Neuronal stem cell (in vitro differentiated cells): ENCODE data around the gene SNCB.
A peak's percentile ranks its signal among the peaks of the same experiment; 100 is the strongest.

Experiments
- DNase-seq: peaks from one replicate; pipeline ENCODE4 v3.0.0-alpha.2; 2013; ENCODE audit warnings: low spot score
- H2AFZ ChIP-seq: one replicate; pipeline ENCODE4 v1.6.1; 2013; ENCODE audit warnings: mild to moderate bottlenecking, low read length, inconsistent platforms
- H2AK5ac ChIP-seq: 2 replicates; pipeline ENCODE4 v1.6.1; 2013; ENCODE audit warnings: low read depth, mild to moderate bottlenecking, inconsistent platforms, low read length, moderate library complexity, mixed read lengths
- H2BK120ac ChIP-seq: 2 replicates; pipeline ENCODE4 v1.6.1; 2013; ENCODE audit warnings: low read depth, mild to moderate bottlenecking, inconsistent platforms, low read length, moderate library complexity, mixed read lengths
- H2BK12ac ChIP-seq: one replicate; pipeline ENCODE4 v1.6.1; 2013; ENCODE audit warnings: low read length, inconsistent platforms
- H2BK15ac ChIP-seq: 2 replicates; pipeline ENCODE4 v1.6.1; 2013; ENCODE audit warnings: mild to moderate bottlenecking, low read length, inconsistent platforms, mixed read lengths
- H2BK5ac ChIP-seq: one replicate; pipeline ENCODE4 v1.6.1; 2013; ENCODE audit warnings: inconsistent platforms, mild to moderate bottlenecking, low read length, moderate library complexity
- H3K14ac ChIP-seq: one replicate; pipeline ENCODE4 v1.6.1; 2013; ENCODE audit warnings: low read length, inconsistent platforms
- H3K18ac ChIP-seq: 2 replicates; pipeline ENCODE4 v1.6.1; 2013; ENCODE audit warnings: low read length, inconsistent platforms
- H3K23ac ChIP-seq: 2 replicates; pipeline ENCODE4 v1.6.1; 2013; ENCODE audit warnings: low read depth, mild to moderate bottlenecking, mixed read lengths, low read length, inconsistent platforms; ENCODE audit not compliant: poor library complexity
- H3K27ac ChIP-seq: replicated peaks from 3 replicates; pipeline ENCODE4 v1.5.1; 2013; ENCODE audit warnings: low read length, inconsistent platforms
- H3K27me3 ChIP-seq, 3 experiments: 2 replicates each; pipeline ENCODE4 v1.6.1; 2013; ENCODE audit warnings: low read length in 3 of 3, mild to moderate bottlenecking in 2 of 3, inconsistent platforms in 1 of 3, low read depth in 1 of 3, mixed read lengths in 1 of 3, moderate library complexity in 1 of 3; ENCODE audit not compliant: control insufficient read depth in 3 of 3, insufficient read depth in 3 of 3
- H3K36me3 ChIP-seq, 2 donors: replicated peaks in 1 of 2; 2 replicates each; pipeline ENCODE4 v1.6.1; 2013; ENCODE audit warnings: low read length in 2 of 2; ENCODE audit not compliant: control insufficient read depth in 2 of 2, insufficient read depth in 2 of 2
- H3K4ac ChIP-seq: 2 replicates; pipeline ENCODE4 v1.6.1; 2013; ENCODE audit warnings: inconsistent platforms, mild to moderate bottlenecking, low read length, moderate library complexity
- H3K4me1 ChIP-seq, 2 donors: 1 replicate in 1 of 2; 2 replicates in 1 of 2; pipeline ENCODE4 v1.6.1; 2013; ENCODE audit warnings: low read length in 2 of 2, low read depth in 1 of 2; ENCODE audit not compliant: control insufficient read depth in 2 of 2, insufficient read depth in 1 of 2
- H3K4me2 ChIP-seq: one replicate; pipeline ENCODE4 v1.6.1; 2013; ENCODE audit warnings: mild to moderate bottlenecking, low read length, inconsistent platforms; ENCODE audit not compliant: insufficient read depth, poor library complexity, severe bottlenecking
- H3K4me3 ChIP-seq, 2 donors: 2 replicates each; pipeline ENCODE4 v1.5.1; 2013; ENCODE audit warnings: low read length in 2 of 2, mild to moderate bottlenecking in 2 of 2, inconsistent platforms in 1 of 2, moderate library complexity in 1 of 2
- H3K79me1 ChIP-seq: one replicate; pipeline ENCODE4 v1.6.1; 2013; ENCODE audit warnings: low read depth, mild to moderate bottlenecking, inconsistent platforms, low read length, moderate library complexity
- H3K9ac ChIP-seq: one replicate; pipeline ENCODE4 v1.6.1; 2013; ENCODE audit warnings: mild to moderate bottlenecking, low read depth, low read length, inconsistent platforms; ENCODE audit not compliant: poor library complexity
- H3K9me3 ChIP-seq, 2 donors: replicated peaks in 1 of 2; 2 replicates each; pipeline versions ENCODE3 to v1.6.1; 2013; ENCODE audit warnings: low read length in 2 of 2, mild to moderate bottlenecking in 2 of 2, inconsistent platforms in 1 of 2, low read depth in 1 of 2, mixed read lengths in 1 of 2, moderate library complexity in 1 of 2; ENCODE audit not compliant: control insufficient read depth in 2 of 2, insufficient read depth in 1 of 2
- H4K8ac ChIP-seq: one replicate; pipeline ENCODE4 v1.6.1; 2013; ENCODE audit warnings: low read depth, mild to moderate bottlenecking, inconsistent platforms, low read length, moderate library complexity
- H4K91ac ChIP-seq: one replicate; pipeline ENCODE4 v1.6.1; 2013; ENCODE audit warnings: low read length, low read depth, mild to moderate bottlenecking, inconsistent platforms; ENCODE audit not compliant: poor library complexity
- WGBS, 2 donors: extraction: QIAGEN DNeasy Blood & Tissue Kit; methylation state at CpG; one replicate each; pipeline ENCODE4 v1.1.7; 2013; ENCODE audit warnings: missing lambda C conversion rate in 2 of 2, mixed read lengths in 1 of 2; ENCODE audit not compliant: insufficient read length in 2 of 2, insufficient replicate concordance in 1 of 2; ENCODE audit errors: extremely low coverage in 2 of 2; 5-methylcytosine and 5-hydroxymethylcytosine counted together

Gene SNCB

DNA sequence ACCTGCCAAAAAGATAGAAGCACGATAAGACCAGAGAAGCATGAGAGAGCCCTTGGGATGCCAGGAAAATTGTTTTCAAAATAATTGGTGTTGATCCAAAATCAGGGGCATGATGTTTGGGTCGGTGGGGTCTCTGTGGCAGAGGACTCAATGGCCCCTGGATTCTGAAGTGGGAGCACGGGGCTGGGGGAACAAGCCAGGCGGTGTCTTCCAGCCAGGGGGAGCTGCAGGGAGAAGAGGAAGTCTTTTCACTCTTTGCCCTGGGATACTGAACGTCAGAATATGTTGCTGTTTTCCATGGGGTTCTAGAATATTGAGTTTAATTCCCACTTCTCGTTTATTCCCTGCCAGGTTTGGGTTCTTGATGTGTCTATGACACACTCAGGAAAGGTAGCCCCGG, 37.3 kb upstream of the SNCB start:
- no peak for DNase-seq
- no peak overlapping the region for H3K9ac ChIP-seq
- peaks cover 0 to 15% of the 10 kb centered on the region in 2 donors for H3K4me1 ChIP-seq
- H3K18ac ChIP-seq: no peak overlapping the region
- no peak overlapping the region for H2AFZ ChIP-seq
- no peak overlapping the region for H3K27ac ChIP-seq
- no peak overlapping the region for H3K14ac ChIP-seq
- no peak overlapping the region for H3K23ac ChIP-seq
- H3K79me1 ChIP-seq: no peaks in the 10 kb centered on the region
- H2AK5ac ChIP-seq: no peak overlapping the region
- no peak overlapping the region for H2BK12ac ChIP-seq
- no peaks in the 10 kb centered on the region for H3K9me3 ChIP-seq
- no peak overlapping the region for H3K4me3 ChIP-seq
- H3K36me3 ChIP-seq: no peaks in the 10 kb centered on the region
- no peak overlapping the region for H3K4me2 ChIP-seq
- peaks cover 0 to 50% (median 0%) of the 10 kb centered on the region in 3 experiments for H3K27me3 ChIP-seq
- no peak overlapping the region for H4K8ac ChIP-seq
- H2BK5ac ChIP-seq: no peak overlapping the region
- H3K4ac ChIP-seq: no peak overlapping the region
- WGBS, 2 donors: no CpG with 5 or more reads among the region's 7 CpGs
- H2BK120ac ChIP-seq: no peak overlapping the region
- no peak overlapping the region for H2BK15ac ChIP-seq
- H4K91ac ChIP-seq: no peak overlapping the region

- Histone ChIP-seq H4K91ac (no peak overlapping the region), H4K8ac (no peak overlapping the region), H2BK120ac (no peak overlapping the region), H2AK5ac (no peak overlapping the region), H3K27ac (no peak overlapping the region), H3K9ac (no peak overlapping the region), H3K14ac (no peak overlapping the region), H2BK5ac (no peak overlapping the region), H3K79me1 (no peaks in the 10 kb centered on the region), H3K4me3 (no peak overlapping the region), H3K27me3 (peaks cover 0 to 39% (median 0%) of the 10 kb centered on the region in 3 experiments), H3K9me3 (no peaks in the 10 kb centered on the region), H3K4ac (no peak overlapping the region), H3K18ac (no peak overlapping the region), H3K4me2 (no peak overlapping the region), H2AFZ (no peak overlapping the region), H3K4me1 (peaks cover 0 to 15% of the 10 kb centered on the region in 2 donors), H3K36me3 (no peaks in the 10 kb centered on the region), H2BK15ac (no peak overlapping the region), H2BK12ac (no peak overlapping the region), H3K23ac (no peak overlapping the region)
- WGBS, 2 donors: no CpG with 5 or more reads among the region's 6 CpGs
- DNase-seq: no peak
Observed at GRCh38 chr5:176665517-176665916, 35.2 kb upstream of the SNCB start.

DNA sequence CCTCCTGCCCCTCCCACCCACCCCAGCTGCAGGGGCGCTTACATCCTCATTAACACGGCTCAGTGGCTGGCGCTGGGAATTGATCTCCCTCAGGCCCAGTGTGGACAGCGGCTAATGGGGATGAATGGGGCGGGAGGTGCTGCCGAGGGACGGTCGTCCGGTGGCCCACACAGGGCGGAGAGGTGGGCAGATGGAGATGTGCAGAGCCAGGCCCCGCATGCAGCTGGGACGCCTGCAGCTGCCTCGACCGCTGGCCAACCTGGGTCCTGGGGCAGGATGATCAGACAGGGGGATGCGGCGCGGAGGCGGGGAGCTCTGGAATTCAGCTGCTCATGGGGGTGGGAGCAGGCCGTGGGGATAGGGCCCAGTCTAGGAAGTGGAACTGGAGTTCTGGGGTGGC, 34.6 kb upstream of the SNCB start:
- no peak overlapping the region for H2BK5ac ChIP-seq
- H2BK15ac ChIP-seq: no peak overlapping the region
- H2BK12ac ChIP-seq: no peak overlapping the region
- H3K27me3 ChIP-seq: peaks cover 0 to 32% (median 0%) of the 10 kb centered on the region in 3 experiments
- H2BK120ac ChIP-seq: no peak overlapping the region
- H3K4ac ChIP-seq: no peak overlapping the region
- WGBS, 2 donors: no CpG with 5 or more reads among the region's 19 CpGs
- H3K79me1 ChIP-seq: no peaks in the 10 kb centered on the region
- H3K18ac ChIP-seq: peak overlapping the region; percentile 39
- no peaks in the 10 kb centered on the region for H3K36me3 ChIP-seq
- DNase-seq: no peak
- H4K91ac ChIP-seq: no peak overlapping the region
- H2AFZ ChIP-seq: no peak overlapping the region
- peak overlapping the region; percentile 21 for H3K4me2 ChIP-seq
- H3K9ac ChIP-seq: no peak overlapping the region
- H3K27ac ChIP-seq: no peak overlapping the region
- H3K9me3 ChIP-seq: no peaks in the 10 kb centered on the region
- H3K23ac ChIP-seq: no peak overlapping the region
- peak overlapping the region in 1 of 2 donors; percentile 24 for H3K4me3 ChIP-seq
- H4K8ac ChIP-seq: no peak overlapping the region
- peaks cover 0 to 12% of the 10 kb centered on the region in 2 donors for H3K4me1 ChIP-seq
- no peak overlapping the region for H2AK5ac ChIP-seq
- H3K14ac ChIP-seq: no peak overlapping the region

DNA sequence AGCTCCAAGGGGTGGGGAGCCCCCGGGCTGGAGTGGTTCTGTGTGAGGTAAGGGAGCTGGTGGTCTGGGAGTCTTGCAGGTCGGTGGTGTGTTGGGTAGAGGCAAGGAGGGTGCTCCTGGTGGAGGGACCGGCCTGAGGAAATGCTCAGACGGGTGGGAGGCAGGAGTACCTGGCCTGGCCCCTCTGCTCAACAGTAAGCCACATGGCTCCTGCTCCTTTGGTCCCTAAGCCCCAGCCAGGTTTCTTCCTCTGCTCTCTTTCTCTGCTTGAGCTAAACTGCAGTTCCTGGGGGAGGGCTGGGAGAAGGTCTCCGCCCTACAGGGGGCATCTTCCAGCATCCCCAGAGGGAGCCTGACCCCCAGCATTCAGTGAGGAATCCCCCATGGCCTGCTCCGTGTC, 34.1 kb upstream of the SNCB start:
- no peaks in the 10 kb centered on the region for H3K36me3 ChIP-seq
- H2AK5ac ChIP-seq: peak overlapping the region; percentile 68
- H3K79me1 ChIP-seq: no peaks in the 10 kb centered on the region
- H2BK12ac ChIP-seq: no peak overlapping the region
- WGBS, 2 donors: no CpG with 5 or more reads among the region's 6 CpGs
- no peak overlapping the region for H3K23ac ChIP-seq
- peaks cover 0 to 30% (median 0%) of the 10 kb centered on the region in 3 experiments for H3K27me3 ChIP-seq
- no peak overlapping the region for H4K91ac ChIP-seq
- no peak overlapping the region for H3K27ac ChIP-seq
- H3K4ac ChIP-seq: no peak overlapping the region
- H3K9me3 ChIP-seq: no peaks in the 10 kb centered on the region
- H2AFZ ChIP-seq: no peak overlapping the region
- no peak overlapping the region for H2BK15ac ChIP-seq
- no peak overlapping the region for H2BK120ac ChIP-seq
- no peak overlapping the region for H3K4me3 ChIP-seq
- no peak overlapping the region for H2BK5ac ChIP-seq
- H3K18ac ChIP-seq: peak overlapping the region; percentile 60
- H3K9ac ChIP-seq: no peak overlapping the region
- peaks cover 0 to 12% of the 10 kb centered on the region in 2 donors for H3K4me1 ChIP-seq
- H4K8ac ChIP-seq: no peak overlapping the region
- DNase-seq: no peak
- no peak overlapping the region for H3K4me2 ChIP-seq
- H3K14ac ChIP-seq: peak overlapping the region; percentile 61
